ENCODE data around the gene IRF2.
"Not testable (repeated sequence)": the region's sequence is repeated elsewhere in the genome, so short reads cannot be mapped to it uniquely, and the experiment has no call there.

Gene IRF2

DNA sequence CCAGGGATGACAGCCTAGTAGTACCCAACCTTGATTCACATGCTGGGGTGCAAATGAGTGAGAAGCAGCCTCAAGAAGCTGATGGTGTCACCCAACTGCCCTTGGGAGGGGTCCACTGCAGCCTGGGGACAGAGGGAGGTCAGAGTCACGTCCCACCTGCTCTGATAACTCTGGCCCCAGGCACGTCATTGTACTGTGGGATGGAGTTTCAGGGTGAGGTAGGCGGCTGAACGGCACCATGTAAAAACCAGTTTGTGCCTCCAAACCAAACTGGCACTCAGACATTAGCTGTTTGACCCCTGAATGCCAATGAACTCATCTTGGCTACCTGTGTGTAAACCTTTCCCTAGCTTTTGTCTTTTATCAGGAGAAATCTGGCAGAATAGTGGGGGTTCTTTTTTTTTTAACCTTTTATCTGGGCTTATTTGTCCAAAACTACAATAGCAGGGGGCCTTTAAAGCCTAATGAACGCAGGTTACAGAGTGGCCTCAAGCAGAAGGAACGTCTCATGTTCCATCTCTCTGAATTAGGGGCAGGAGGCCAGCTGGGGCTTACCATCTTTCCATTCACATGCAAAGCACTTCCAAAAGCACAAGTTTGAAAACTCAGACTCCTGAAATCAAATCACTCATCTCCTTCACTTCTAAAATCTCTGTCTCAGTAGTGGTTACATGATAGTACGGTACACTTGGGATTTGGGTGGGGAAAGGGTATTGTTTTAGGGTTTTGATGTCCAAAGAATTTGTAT, 89.4 kb downstream of the IRF2 start:
- DNase-seq = no peak

DNA sequence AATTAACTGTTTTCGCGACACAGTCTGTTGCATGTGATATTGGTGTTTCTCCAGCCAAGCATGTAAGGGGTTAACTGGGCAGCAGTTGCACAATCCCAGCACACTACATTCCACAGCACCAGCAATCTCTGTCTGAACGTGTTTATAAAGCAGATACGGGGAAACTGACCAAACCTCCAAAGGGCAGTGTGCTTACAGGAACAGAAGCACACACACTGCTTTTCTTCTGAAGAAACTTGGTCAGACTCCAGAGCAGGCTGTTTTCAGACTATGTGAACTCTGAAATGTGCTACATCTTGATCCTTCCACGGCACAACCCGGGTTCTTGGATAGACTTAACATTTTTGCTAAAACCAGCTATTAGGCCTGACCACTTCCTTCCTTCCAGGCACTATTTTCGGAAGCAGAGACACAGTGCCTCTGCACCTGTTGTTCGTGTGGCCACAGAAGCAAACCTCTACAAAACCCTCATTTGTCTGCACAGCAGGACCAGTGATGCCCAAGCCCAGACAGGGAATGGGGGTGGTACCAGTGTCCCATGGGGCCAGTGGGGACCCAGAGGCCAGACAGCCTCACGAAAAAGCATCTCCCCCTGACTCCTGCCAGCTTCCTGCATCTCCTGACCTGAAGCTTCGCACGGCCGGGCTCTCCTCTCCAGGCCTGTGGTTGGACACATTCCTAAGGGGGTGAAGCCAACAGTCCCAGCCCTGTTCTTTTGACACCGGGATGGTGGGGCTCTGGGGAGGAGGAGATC, 90.1 kb downstream of the IRF2 start:
- no peak for DNase-seq

DNA sequence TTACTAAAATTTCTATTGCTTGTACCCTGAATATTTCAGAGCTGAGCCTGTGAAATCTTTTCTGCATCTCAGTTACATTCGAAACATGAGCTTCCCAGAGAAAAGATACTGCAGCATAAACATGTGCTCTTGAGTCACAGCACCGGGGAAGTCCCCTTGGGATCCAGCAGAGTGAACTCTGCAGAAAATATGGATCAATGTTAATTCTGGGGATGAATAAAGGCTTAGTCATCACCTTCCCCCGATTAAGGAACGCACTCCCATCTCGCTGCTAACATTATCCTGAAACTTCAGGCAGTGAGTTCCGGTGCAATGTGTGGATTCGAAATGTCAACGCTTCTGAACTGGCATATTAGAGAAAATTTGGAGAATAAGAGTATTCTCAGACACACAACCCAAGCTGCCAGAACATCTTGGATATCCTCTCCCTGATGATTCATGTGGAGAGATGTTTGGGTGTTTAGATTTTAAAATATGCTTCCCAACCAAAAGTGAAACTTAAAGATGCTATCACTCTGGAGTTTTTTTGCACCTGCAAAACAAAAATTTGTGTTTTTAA, 90.8 kb downstream of the IRF2 start:
- no peak for DNase-seq

DNA sequence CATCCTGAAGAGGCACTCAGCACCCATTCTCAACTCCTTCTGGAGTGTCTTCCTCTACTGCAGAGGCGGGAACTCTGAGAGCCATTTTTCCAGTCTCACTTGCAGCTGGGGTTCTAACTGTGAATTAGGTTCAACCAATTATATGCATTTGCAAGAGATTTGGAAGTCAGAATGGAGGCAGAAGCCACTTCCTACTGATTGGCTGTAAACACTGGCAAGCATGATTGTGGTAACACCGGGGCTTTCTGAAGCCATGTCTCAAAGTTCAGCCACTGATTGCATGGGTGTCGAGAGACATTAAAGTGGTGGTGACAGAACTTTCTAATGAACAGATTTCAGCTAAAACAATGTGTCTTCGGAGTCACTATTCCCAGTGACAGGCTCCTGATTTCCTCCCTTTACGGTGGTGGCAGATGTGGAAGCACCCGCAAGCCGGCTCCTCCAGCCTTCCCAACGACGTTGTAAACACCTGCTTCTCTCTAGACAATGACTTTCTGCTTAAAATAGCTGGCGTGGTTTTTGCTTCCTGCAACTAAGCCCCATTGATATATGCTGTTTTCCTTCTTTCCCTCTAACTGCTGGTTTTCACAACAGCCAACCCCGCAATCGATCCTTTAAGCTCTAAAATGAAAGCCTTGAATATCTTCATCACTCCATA, 92.0 kb downstream of the IRF2 start:
- DNase-seq = no peak

DNA sequence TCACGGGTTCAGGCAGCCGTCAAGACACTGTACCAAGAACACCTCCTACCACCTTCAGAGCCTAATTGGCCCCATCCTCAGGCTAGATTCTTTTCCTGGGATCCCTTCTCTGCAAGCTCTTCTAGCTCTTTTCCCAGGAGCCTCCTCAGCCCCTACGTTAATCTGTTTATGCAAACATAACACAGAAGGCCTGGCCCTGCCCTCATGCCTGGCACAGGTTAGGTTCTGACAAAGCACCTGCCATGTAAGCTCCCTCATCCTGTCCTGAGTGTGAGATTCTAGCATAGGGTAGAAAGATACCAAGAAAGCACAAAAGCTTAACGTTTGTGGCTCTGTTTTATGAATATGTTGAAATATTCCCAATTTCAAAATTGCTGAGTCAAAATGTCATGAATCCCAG, 93.6 kb downstream of the IRF2 start:
- DNase-seq = no peak

DNA sequence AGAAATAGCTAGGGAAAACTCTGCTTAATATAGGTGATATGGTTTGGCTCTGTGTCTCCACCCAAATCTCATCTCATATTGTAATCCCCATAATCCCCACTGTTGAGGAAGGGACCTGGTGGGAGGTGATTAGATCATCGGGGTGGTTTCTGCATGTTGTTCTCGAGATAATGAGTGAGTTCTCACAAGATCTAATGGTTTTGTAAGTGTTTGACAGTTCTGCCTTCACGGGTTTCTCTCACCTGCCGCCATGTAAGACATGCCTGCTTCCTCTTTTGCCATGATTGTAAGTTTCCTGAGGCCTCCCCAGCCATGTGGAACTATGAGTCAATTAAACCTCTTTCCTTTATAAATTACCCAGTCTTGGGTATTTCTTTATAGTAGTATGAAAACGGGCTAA, 94.1 kb downstream of the IRF2 start:
- not testable (repeated sequence) for DNase-seq

DNA sequence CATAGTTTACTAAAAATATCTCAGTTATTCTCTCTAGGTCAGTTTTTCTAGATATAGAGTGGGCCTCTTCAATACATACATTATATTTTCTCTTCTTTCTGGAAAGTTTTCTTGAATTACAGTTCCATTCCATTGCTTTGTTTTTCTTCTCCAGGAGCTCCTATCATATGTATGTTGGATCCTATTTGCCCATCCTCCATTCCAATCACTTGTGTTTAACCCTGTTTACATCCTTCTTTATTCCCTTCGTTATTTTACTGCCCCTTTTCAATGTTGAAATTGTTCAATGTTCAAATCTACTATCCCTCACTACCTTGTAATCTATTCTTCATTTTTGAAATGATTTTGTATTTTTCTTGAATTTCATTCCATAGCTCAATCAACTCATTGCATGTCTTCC, 97.4 kb downstream of the IRF2 start:
- DNase-seq = no peak

DNA sequence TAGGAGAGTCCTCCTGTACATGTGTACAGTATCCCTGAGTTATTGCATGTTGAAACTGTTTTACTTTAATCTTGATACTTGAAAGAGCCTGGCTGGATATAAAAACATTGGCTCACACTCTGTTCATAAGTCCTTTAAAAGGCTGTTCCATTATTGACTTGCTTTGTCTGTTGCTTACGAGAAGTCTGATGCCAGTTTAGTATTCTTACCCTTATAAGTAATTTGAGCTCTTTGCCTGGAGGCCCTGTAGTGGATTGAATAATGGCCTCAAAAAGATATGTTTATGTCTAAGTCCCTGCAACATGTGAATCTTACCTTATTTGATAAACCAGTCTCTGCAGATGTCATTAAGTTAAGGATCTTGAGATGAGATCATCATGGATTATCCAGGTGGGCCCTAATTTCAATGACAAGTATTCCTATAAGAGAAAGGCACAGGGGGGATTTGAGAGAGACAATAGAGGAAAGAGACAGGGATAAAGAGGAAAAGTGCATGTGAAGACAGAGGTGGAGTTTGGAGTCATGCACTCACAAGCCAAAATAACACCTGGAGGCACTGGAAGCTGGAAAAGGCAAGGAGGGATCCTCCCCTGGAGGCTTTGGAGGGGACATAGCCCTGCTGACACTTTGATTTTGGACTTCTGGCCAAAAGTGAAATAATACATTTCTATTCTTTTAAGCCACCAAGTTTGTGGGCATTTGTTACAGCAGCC, 98.1 kb downstream of the IRF2 start:
- DNase-seq = no peak

DNA sequence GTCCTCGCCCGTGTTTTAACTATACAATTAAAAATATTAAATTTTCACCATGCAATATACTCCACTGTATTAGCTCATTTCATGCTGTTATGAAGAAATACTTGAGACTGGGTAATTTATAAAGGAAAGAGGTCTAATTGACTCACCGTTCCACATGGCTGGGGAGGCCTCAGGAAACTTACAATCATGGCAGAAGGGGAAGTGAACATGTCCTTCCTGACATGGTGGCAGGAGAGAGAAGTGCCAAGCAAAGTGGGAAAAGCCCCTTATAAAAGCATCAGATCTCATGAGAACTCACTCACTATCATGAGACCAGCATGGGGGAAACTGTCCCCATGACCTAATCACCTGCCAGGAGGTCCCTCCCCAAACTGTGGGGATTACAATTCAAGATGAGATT, 98.7 kb downstream of the IRF2 start:
- not testable (repeated sequence) for DNase-seq

DNA sequence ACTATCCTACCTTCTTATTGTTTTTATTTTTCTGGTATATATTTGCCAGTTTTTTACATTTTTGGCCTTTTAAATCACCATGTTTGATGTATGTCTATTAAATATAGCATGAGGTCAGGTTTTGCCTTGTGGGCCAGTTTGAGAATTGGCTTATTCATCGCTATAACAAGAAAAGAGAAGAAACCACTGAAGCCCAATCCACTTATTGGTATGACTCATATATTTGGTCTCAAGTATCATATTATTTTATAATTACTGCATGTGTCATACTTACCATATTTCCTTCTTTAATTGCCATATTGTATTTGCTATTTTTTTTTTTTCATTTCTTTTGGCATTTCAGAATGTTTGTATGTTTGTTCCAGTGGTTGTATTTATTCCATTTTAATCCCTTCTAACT, 99.3 kb downstream of the IRF2 start:
- DNase-seq = no peak

DNA sequence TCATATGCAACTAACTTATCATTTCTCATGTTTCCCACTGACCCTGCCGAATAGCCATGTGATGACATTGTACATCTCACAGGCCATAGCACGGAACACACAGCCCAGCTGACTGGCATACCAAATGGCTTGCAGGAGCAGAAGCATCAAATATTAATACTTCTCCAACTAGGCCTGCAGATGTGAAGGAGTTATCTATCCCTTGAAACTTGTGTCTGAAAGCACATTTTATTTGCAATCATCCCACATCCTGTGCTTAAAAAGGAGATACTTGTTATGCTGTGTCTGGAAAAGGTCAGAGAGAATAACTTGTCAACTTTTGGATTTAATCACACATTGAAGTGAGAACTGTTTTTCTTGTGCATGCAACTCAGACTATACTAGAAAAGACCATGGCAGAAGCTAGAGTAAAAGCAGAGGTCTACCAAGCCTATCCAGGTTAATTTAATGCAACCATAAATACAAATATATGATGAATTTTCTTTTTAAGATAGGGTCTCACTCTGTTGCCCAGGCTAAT, 100.4 kb downstream of the IRF2 start:
- no peak for DNase-seq

DNA sequence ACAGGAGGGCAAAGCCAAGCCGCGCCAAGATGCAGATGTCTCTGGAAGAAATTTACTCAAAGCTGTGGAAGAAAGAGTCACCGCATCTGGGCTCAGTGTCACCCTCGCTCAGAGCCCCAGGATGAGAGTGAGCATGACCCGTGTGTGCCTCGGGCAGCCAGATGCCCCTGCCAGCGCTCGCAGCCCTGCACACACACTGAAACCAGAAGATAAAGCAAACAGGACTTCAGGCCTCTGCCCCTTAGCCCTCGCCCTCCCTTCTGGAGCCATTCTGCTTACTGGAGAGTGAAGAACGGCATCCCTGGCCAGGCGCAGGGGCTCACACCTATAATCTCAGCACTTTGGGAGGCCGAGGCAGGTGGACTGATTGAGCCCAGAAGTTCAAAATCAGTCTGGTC, 103.0 kb downstream of the IRF2 start:
- no peak for DNase-seq

DNA sequence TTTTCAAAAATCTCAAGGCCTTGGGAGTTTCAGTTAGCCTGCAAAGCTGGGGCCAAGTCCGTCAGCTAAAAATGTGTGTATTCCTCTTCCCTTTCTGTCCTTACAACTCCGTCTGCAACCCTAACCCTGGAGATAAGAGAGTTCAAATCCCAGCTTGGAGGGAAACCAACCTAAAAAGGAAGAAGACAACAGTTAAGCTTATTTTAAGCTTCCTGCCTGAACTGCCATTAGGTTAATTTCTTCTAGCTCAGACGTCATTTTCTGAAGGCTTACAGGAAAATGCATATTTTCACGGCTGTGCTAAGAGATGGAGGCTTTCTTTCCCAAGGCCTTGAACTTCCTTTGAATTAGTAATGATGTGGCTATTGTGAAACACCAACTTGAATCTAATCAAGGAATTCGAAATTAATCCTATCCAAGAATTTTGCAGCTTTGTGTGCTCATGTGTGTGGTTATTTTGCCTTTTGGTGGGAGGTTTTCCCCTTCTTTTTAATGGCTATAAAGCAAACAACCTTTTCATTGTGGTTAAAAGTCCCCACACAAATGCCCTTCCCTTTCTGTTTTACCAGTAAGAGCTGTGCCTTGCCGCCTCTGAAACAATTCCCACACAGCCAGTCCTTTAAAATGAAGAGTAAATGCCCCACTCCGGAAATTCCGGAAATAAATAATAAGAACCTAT, 103.5 kb downstream of the IRF2 start:
- no peak for DNase-seq

DNA sequence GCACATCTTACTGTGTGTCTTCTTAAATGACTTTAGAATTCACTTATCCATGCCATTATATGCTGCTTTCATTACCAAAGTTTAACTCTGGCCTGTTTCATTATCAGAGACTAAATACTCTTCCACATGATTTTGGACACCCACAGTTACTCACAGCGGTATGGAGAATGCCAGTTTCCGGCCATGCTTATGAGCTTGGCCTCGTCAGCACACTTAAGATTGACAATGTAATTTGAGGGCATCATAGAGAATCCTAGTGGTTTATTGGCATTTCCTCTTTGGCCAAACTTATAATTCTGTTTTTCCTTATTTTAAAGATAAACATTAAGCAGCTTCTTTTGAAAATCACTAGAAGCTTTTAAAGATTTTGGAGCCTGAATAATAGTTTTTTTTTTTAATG, 104.5 kb downstream of the IRF2 start:
- DNase-seq = no peak

DNA sequence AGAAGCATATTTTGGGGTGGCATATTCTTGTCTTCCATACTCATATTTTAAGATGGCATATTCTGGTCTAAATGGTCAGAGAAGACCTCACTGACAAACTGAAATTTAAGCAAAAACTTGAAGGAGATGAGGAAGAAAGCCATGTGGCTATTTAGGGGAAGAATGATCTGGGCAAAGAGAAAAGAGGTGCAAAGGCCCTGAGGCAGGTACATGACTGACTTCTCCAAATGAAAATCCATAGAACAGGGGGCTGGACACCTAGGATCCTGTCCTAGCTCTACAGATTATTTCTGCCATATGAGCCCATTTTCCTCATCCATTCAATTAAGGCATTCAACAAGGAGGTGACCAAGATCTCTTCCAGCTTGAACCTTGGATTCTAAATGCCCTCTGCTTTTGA, 105.6 kb downstream of the IRF2 start:
- no peak for DNase-seq

DNA sequence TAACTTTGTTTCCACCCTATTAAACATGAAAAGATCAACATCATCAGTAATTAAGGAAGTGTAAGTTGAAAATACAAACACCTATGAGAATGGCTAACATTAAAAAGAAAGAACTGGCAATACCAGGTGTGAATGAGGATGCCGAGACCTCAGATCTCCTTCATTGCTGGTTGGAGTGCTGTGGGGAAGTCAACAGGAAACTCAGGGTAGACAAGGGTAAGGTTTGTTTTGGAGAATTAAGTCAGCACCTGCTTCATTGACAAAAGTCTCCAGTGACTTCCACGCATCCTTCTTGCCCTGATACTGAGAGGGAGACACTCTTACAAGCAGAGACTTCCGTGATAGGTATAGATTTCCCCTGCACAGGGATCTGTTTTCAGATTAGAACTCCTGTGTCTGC, 106.1 kb downstream of the IRF2 start:
- DNase-seq = no peak

DNA sequence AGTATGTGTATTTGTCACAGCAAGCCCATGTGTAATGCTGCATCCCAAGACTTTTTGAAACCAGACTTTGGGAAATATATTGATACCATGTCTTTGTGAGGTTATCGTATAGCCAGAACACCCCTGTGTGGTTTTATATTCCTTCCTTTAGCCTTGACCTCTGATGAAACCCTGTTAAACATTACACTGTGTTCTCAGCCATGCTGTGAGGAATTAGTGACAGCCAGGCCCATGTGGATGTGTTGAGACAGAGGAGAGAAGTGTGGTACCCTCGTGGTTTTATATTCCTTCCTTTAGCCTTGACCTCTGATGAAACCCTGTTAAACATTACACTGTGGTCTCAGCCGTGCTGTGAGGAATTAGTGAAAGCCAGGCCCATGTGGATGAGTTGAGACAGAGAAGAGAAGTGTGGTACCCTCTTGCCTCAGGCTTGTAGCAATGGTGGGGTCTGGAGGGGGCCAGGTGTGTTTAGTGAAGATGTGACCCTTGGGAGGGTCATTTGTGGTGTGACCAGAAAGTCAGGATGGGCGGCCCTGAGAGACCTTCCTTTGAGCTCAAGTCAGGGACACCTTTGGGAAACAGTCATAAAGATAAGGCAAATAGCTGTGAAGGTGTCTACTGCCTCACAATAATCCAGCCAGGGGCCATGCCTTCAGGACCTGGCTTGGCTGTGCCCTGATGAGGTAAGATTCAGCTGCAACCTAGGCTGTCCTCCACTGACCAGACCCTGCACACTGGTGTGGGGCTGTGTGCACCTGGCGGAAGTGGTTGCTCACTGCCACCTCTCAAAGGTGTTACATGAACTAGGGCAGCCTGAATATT, 110.0 kb downstream of the IRF2 start:
- DNase-seq = no peak

DNA sequence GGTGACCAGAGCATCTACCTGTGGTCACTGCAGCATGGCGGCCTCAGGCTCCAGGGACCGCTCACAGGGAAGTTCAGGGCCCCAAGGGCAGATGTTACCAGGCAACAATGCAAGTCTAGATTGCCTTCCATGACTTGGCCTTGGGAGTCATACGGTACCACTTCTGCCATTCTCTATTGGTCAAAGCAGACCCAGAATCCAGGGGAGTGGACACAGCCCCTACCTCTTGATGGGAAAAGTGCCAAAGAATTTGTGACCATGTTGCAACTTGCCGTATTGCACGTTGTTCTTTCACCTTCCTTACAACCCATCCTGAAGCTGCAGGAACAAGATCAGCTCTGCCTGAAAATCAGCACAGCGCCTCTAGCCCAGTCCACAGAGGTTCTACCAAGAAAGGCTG, 111.1 kb downstream of the IRF2 start:
- DNase-seq = no peak

DNA sequence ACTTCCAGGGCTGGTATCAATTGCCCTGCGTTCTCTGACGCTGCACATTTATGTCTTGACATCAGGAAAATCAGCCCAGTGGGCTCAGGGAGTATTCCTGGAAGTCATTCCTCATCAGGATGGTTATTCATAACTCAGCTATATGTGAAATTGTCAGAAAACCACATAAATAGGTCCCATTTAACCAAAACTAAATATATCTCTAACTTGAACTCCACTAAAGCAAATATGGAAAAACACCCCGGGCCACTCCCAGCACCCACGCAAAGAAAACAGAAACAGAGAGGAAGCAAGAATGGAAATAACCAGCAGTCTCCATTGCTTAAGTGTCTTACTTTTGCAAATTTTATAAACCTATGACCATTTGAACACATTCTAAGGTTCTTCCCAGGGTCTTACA, 112.0 kb downstream of the IRF2 start:
- DNase-seq = no peak

DNA sequence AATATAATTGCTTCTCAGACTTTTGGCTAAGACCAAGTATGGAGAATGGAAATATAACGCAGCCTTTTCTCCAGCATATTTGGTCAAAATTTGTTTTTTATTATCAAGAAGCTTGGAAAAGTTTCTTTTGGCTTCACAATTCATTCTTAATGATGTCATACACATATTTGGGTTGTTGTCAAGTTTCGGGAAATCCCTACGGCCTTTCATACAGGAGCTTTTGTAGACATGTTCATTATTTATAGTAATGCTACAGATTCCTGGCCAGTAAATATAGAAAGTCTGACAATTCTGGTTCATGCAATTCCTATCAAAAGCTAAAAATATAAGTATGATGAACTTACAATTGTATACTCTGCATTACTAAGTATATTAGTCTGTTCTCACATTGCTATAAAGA, 112.9 kb downstream of the IRF2 start:
- no peak for DNase-seq

DNA sequence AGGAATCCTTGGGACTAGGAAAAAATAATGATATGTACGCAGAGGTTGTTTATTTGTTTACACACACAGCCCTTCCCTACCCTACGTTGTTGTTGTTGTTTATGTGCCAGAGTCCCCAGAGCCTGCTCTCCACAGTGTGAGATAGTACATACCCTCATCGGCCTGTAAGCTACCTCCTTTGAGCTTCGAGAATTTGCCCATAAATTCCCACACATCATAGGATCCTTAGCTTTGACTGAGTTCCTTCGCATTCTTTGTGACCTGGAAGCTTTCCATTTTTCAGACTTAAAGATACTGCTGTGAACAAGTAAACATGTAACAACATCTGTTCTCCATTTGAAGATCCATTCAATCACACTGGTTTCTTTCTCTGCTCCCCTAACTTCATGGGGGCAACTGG, 114.5 kb downstream of the IRF2 start:
- no peak for DNase-seq
